HL-60 (cell line): Measurements from ENCODE around the gene ANKS1B.

Experiments used
- CTCF ChIP-seq: IDR thresholded peaks from one replicate; pipeline ENCODE4 v1.5.1; 2011; ENCODE audit warnings: low read length, control low read depth, inconsistent platforms; ENCODE audit not compliant: insufficient read depth
- POLR2AphosphoS5 ChIP-seq: IDR thresholded peaks from 2 replicates; pipeline ENCODE4 v1.6.1; 2012; ENCODE audit warnings: low read depth
- REST ChIP-seq: IDR thresholded peaks from 2 replicates; pipeline ENCODE4 v1.6.1; 2012; ENCODE audit warnings: low read depth; ENCODE audit not compliant: insufficient replicate concordance

GRCh38 chr12:99910342-99910741 lies 74.4 kb downstream of the ANKS1B start:
- no peak for TF ChIP-seq CTCF
- TF ChIP-seq POLR2AphosphoS5 = no peak
- TF ChIP-seq REST = no peak
